ENCODE data around the gene EIF1. TPM values are rescaled to one million over a fixed set of nuclear protein-coding genes. Genes with fewer than 3 reads are reported as not detected.

The EIF1 gene
- total RNA-seq, 1 donor from 2014 or later = 191 TPM

- Histone ChIP-seq H3K27me3 (ENCODE audit: control insufficient read depth, insufficient read depth, low read length) (no peaks in the 10 kb centered on the region), H3K4me3 (ENCODE audit: low read depth, low read length) (no peak overlapping the region), H3K36me3 (ENCODE audit: control insufficient read depth, insufficient read depth, low read length) (no peaks in the 10 kb centered on the region)
- no peak for FAIRE-seq
- TF ChIP-seq, protein P1, sequence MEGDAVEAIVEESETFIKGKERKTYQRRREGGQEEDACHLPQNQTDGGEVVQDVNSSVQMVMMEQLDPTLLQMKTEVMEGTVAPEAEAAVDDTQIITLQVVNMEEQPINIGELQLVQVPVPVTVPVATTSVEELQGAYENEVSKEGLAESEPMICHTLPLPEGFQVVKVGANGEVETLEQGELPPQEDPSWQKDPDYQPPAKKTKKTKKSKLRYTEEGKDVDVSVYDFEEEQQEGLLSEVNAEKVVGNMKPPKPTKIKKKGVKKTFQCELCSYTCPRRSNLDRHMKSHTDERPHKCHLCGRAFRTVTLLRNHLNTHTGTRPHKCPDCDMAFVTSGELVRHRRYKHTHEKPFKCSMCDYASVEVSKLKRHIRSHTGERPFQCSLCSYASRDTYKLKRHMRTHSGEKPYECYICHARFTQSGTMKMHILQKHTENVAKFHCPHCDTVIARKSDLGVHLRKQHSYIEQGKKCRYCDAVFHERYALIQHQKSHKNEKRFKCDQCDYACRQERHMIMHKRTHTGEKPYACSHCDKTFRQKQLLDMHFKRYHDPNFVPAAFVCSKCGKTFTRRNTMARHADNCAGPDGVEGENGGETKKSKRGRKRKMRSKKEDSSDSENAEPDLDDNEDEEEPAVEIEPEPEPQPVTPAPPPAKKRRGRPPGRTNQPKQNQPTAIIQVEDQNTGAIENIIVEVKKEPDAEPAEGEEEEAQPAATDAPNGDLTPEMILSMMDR (IDR thresholded peaks at IDR 0.05; ENCODE audit: insufficient read depth, low read length, severe bottlenecking) = no peak
- DNase-seq (ENCODE audit: low read depth) = no peak
Observed at GRCh38 chr17:41676058-41676419, 12.6 kb upstream of the EIF1 start.

- TF ChIP-seq, protein P1 (IDR thresholded peaks at IDR 0.05; ENCODE audit: insufficient read depth, low read length, severe bottlenecking) = no peak
- H3K27me3 ChIP-seq (ENCODE audit: control insufficient read depth, insufficient read depth, low read length) = no peaks in the 10 kb centered on the region
- no peak overlapping the region for H3K4me3 ChIP-seq (ENCODE audit: low read depth, low read length)
- H3K36me3 ChIP-seq (ENCODE audit: control insufficient read depth, insufficient read depth, low read length) = no peaks in the 10 kb centered on the region
- DNase-seq (ENCODE audit: low read depth) (peak; percentile 60), FAIRE-seq (no peak)
Observed at GRCh38 chr17:41678411-41678906, 10.2 kb upstream of the EIF1 start.

- TF ChIP-seq, protein P1 (IDR thresholded peaks at IDR 0.05; ENCODE audit: insufficient read depth, low read length, severe bottlenecking) = no peak
- FAIRE-seq = no peak
- Histone ChIP-seq H3K27me3 (ENCODE audit: control insufficient read depth, insufficient read depth, low read length) (no peaks in the 10 kb centered on the region), H3K36me3 (ENCODE audit: control insufficient read depth, insufficient read depth, low read length) (no peaks in the 10 kb centered on the region), H3K4me3 (ENCODE audit: low read depth, low read length) (no peak overlapping the region)
- DNase-seq (ENCODE audit: low read depth) = peak; percentile 80
Observed at GRCh38 chr17:41678907-41679739, 9.6 kb upstream of the EIF1 start.

- TF ChIP-seq, protein P1 (IDR thresholded peaks at IDR 0.05; ENCODE audit: insufficient read depth, low read length, severe bottlenecking) = no peak
- no peaks in the 10 kb centered on the region for H3K36me3 ChIP-seq (ENCODE audit: control insufficient read depth, insufficient read depth, low read length)
- FAIRE-seq (no peak), DNase-seq (ENCODE audit: low read depth) (no peak)
- H3K27me3 ChIP-seq (ENCODE audit: control insufficient read depth, insufficient read depth, low read length) = no peaks in the 10 kb centered on the region
- no peak overlapping the region for H3K4me3 ChIP-seq (ENCODE audit: low read depth, low read length)
Observed at GRCh38 chr17:41679740-41680425, 8.8 kb upstream of the EIF1 start.

- no peak for DNase-seq (ENCODE audit: low read depth)
- no peaks in the 10 kb centered on the region for H3K36me3 ChIP-seq (ENCODE audit: control insufficient read depth, insufficient read depth, low read length)
- no peak overlapping the region for H3K4me3 ChIP-seq (ENCODE audit: low read depth, low read length)
- FAIRE-seq = no peak
- TF ChIP-seq, protein P1 (IDR thresholded peaks at IDR 0.05; ENCODE audit: insufficient read depth, low read length, severe bottlenecking) = no peak
- H3K27me3 ChIP-seq (ENCODE audit: control insufficient read depth, insufficient read depth, low read length) = no peaks in the 10 kb centered on the region
Observed at GRCh38 chr17:41680426-41681040, 8.2 kb upstream of the EIF1 start.

Data from bronchial epithelial cell (primary cell).